OCI-LY1 (cell line): ENCODE data around the gene EPDR1.

Experiments
- EZH2 ChIP-seq: fragments of 200-600 bp; sonication (generic), shearing (Covaris generic); IDR thresholded peaks from 2 replicates; pipeline ENCODE4 v1.8.0; 2017; ENCODE audit warnings: borderline replicate concordance, mixed run types, mild to moderate bottlenecking, antibody characterized with exemption, low read length, moderate library complexity, mixed read lengths
- TF ChIP-seq, protein P1 (sequence below): fragments of 200-600 bp; sonication (generic), shearing (Covaris generic); IDR thresholded peaks from 2 replicates; pipeline ENCODE4 v1.5.1; 2017; ENCODE audit warnings: mild to moderate bottlenecking, antibody characterized with exemption, low read length, moderate library complexity, mixed read lengths

GRCh38 chr7:37990337-37990736 lies 69.9 kb downstream of the EPDR1 start:
- TF ChIP-seq, protein P1, sequence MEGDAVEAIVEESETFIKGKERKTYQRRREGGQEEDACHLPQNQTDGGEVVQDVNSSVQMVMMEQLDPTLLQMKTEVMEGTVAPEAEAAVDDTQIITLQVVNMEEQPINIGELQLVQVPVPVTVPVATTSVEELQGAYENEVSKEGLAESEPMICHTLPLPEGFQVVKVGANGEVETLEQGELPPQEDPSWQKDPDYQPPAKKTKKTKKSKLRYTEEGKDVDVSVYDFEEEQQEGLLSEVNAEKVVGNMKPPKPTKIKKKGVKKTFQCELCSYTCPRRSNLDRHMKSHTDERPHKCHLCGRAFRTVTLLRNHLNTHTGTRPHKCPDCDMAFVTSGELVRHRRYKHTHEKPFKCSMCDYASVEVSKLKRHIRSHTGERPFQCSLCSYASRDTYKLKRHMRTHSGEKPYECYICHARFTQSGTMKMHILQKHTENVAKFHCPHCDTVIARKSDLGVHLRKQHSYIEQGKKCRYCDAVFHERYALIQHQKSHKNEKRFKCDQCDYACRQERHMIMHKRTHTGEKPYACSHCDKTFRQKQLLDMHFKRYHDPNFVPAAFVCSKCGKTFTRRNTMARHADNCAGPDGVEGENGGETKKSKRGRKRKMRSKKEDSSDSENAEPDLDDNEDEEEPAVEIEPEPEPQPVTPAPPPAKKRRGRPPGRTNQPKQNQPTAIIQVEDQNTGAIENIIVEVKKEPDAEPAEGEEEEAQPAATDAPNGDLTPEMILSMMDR: no peak
- no peak for TF ChIP-seq EZH2
